PC-9 (cell line): ENCODE data around the gene UNC5B. TPM values are rescaled to one million over a fixed set of nuclear protein-coding genes. Genes with fewer than 3 reads are reported as not detected.

ENCODE experiments used
- BruUV-seq: library from RNA; stranded (reverse); fragments of 400-500 nt; replicated peaks from 2 replicates; lab custom pipeline; 2021; lab: Mats Ljungman, UMichigan
- CTCF ChIA-PET: fragments of 300-600 bp; sonication (Branson Sonifier 250); formaldehyde crosslinking; loops from one replicate; lab custom pipeline; 2022; ENCODE audit warnings: antibody characterized with exemption; lab: Charles Lee
- POLR2A ChIA-PET: fragments of 300-600 bp; sonication (Branson Sonifier 250); formaldehyde crosslinking; loops from one replicate; lab custom pipeline; 2022; ENCODE audit warnings: antibody characterized with exemption; ENCODE audit not compliant: unreplicated experiment; lab: Charles Lee
- DNase-seq, 2 experiments: peaks; one replicate each; pipeline versions ENCODE4 v3.0.0 to v3.0.0-alpha.2; 2015 to 2022; ENCODE audit warnings: mixed read lengths in 1 of 2
- H2AFZ ChIP-seq: fragments of 200-600 bp; sonication (generic); 2 replicates; pipeline ENCODE4 v1.8.1; 2017; ENCODE audit warnings: antibody characterized with exemption
- H3F3A ChIP-seq: fragments of 200-600 bp; sonication (generic); 2 replicates; pipeline ENCODE4 v1.8.1; 2017; ENCODE audit warnings: antibody characterized with exemption, mild to moderate bottlenecking, low read depth; ENCODE audit not compliant: insufficient read depth
- H3K27ac ChIP-seq: fragments of 200-600 bp; sonication (generic); 2 replicates; pipeline ENCODE4 v1.6.1; 2016; ENCODE audit warnings: mixed run types
- H3K27me3 ChIP-seq: fragments of 200-600 bp; sonication (generic); 2 replicates; pipeline ENCODE4 v1.6.1; 2016; ENCODE audit warnings: low read depth, mixed run types; ENCODE audit not compliant: insufficient read depth
- H3K36me3 ChIP-seq: fragments of 200-600 bp; sonication (generic); 2 replicates; pipeline ENCODE4 v1.6.1; 2016; ENCODE audit warnings: low read depth, mixed run types
- H3K4me1 ChIP-seq: fragments of 200-600 bp; sonication (generic); replicated peaks from 2 replicates; pipeline ENCODE4 v1.6.1; 2016; ENCODE audit warnings: mixed run types; ENCODE audit not compliant: insufficient read depth
- H3K4me2 ChIP-seq: fragments of 200-600 bp; sonication (generic); 2 replicates; pipeline ENCODE4 v1.6.1; 2017; ENCODE audit warnings: mixed run types
- H3K4me3 ChIP-seq: fragments of 200-600 bp; sonication (generic); 2 replicates; pipeline ENCODE4 v1.6.1; 2016; ENCODE audit warnings: mixed run types
- H3K79me2 ChIP-seq: fragments of 200-600 bp; sonication (generic); 2 replicates; pipeline ENCODE4 v1.6.1; 2017; ENCODE audit warnings: low read depth, mixed run types
- H3K9me2 ChIP-seq: fragments of 200-600 bp; sonication (generic); 2 replicates; pipeline ENCODE4 v1.8.1; 2017; ENCODE audit warnings: mild to moderate bottlenecking; ENCODE audit not compliant: insufficient read depth
- H3K9me3 ChIP-seq: fragments of 200-600 bp; sonication (generic); 2 replicates; pipeline ENCODE4 v1.8.1; 2016; ENCODE audit warnings: low read depth; ENCODE audit not compliant: insufficient read depth
- H4K20me1 ChIP-seq: fragments of 200-600 bp; sonication (generic); 2 replicates; pipeline ENCODE4 v1.8.1; 2017; ENCODE audit not compliant: insufficient read depth
- CTCF ChIP-seq: fragments of 200-600 bp; sonication (generic); conservative IDR thresholded peaks from 2 replicates; pipeline ENCODE4 v1.6.1; 2017; ENCODE audit warnings: mixed run types, antibody characterized with exemption, mild to moderate bottlenecking, moderate library complexity
- EZH2 ChIP-seq: fragments of 200-600 bp; sonication (generic); IDR thresholded peaks from 2 replicates; pipeline ENCODE4 v1.8.0; 2017; ENCODE audit warnings: antibody characterized with exemption, low read depth
- intact Hi-C: fragments of 100-400 bp; cut with micrococcal nuclease; formaldehyde crosslinking; loops from one replicate; pipeline ENCODE4 v1.10.0; 2022; ENCODE audit not compliant: unreplicated experiment
- total RNA-seq: library from RNA; stranded (reverse); gene quantifications from 2 replicates; pipeline ENCODE4 v1.2.3, GENCODE V29; 2021

Gene UNC5B
- total RNA-seq, 1 experiment from 2014 or later = 1.7 TPM

DNA sequence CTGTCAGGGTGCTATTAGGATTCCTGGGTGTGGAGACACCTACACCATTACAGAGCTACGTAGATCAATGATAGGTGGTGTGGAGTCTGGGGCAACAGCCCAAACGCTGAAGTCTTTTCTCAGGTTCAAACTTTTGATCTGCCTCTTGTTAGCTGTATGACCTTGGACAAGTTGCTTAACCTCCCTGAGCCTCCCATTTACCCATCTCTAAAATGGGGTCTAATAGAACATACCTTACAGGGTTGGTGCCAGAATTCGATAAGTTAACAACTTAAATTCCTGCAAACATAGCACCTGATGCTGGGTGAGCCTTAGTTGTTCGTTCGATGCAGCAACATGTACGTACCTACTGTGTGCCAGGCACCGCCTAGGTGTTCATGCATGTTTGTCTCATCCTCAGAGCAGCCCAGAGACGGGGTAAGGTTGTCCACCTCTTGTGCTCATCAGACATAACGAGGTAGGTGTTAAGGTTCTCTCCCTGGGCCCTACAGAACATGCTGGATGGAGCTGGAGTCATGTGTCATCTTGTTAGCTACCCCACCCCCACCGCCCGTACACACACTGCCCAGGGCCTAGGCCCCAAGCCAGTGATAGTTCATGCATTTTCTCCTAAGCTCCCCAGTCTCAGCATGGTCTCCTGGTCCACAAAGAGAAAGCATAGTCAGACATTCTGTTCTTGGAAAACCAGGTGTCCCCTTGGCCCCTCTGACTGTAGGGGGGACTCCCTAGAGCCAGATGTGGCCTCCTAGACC is 65.7 kb downstream of the UNC5B start:
- ChIA-PET POLR2A (no interaction called here), CTCF (no interaction called here)
- Histone ChIP-seq H3K4me2 (no peak overlapping the region), H3K9me2 (no peaks in the 10 kb centered on the region), H3K36me3 (no peaks in the 10 kb centered on the region), H3K27me3 (no peaks in the 10 kb centered on the region), H2AFZ (no peak overlapping the region), H3K9me3 (no peaks in the 10 kb centered on the region), H3K4me1 (no peaks in the 10 kb centered on the region), H3K79me2 (no peaks in the 10 kb centered on the region), H3F3A (no peaks in the 10 kb centered on the region), H3K27ac (no peak overlapping the region), H3K4me3 (no peak overlapping the region), H4K20me1 (no peaks in the 10 kb centered on the region)
- TF ChIP-seq EZH2 (no peak), CTCF (no peak)
- DNase-seq = no peak
- BruUV-seq = no TSS peak
- intact Hi-C loops = no loop called here

GRCh38 chr10:71278691-71279588 is 66.6 kb downstream of the UNC5B start:
- DNase-seq = no peak
- Histone ChIP-seq H3K9me3 (no peaks in the 10 kb centered on the region), H4K20me1 (no peaks in the 10 kb centered on the region), H3F3A (no peaks in the 10 kb centered on the region), H3K27me3 (no peaks in the 10 kb centered on the region), H2AFZ (no peak overlapping the region), H3K27ac (no peak overlapping the region), H3K4me3 (no peak overlapping the region), H3K4me2 (no peak overlapping the region), H3K4me1 (no peaks in the 10 kb centered on the region), H3K36me3 (no peaks in the 10 kb centered on the region), H3K79me2 (no peaks in the 10 kb centered on the region), H3K9me2 (no peaks in the 10 kb centered on the region)
- TF ChIP-seq EZH2 (no peak), CTCF (no peak)
- POLR2A ChIA-PET = no interaction called here
- intact Hi-C loops = no loop called here
- CTCF ChIA-PET = interaction anchor here (0.6 kb wide), 1 partner anchor 520 kb away, joined by 5 read pairs; no protein-coding TSS in a partner anchor
- no TSS peak for BruUV-seq

DNA sequence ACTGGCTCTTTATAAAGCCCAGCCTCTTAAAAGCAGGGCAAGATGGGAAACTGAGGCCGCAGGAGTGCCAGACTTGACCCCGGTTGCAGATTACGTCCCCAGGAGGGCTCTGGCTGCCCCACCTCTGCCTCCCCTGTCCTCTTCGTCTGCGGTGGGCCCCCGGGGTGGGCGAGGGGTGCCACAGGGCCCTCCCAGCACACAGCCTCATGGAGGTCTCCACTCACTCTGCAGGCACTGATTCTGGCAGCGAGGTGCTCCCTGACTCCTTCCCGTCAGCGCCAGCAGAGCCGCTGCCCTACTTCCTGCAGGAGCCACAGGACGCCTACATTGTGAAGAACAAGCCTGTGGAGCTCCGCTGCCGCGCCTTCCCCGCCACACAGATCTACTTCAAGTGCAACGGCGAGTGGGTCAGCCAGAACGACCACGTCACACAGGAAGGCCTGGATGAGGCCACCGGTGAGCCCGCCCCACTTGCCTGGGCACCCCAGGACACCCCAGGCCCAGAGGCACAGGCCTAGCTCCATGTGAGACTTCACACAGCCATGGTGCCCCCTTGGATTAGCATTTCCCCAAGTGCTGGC is 67.3 kb downstream of the UNC5B start:
- Histone ChIP-seq H2AFZ (no peak overlapping the region), H3F3A (no peaks in the 10 kb centered on the region), H3K9me2 (no peaks in the 10 kb centered on the region), H3K4me3 (no peak overlapping the region), H3K9me3 (no peaks in the 10 kb centered on the region), H4K20me1 (no peaks in the 10 kb centered on the region), H3K4me2 (no peak overlapping the region), H3K79me2 (no peaks in the 10 kb centered on the region), H3K36me3 (no peaks in the 10 kb centered on the region), H3K27me3 (no peaks in the 10 kb centered on the region), H3K27ac (no peak overlapping the region), H3K4me1 (no peaks in the 10 kb centered on the region)
- intact Hi-C loops = loop anchor here (10.0 kb wide), 1 partner anchor 725 kb away; no protein-coding TSS in a partner anchor
- TF ChIP-seq CTCF = no peak
- TF ChIP-seq EZH2 = no peak
- ChIA-PET POLR2A (no interaction called here), CTCF (interaction anchor here (0.6 kb wide), 1 partner anchor 520 kb away, joined by 5 read pairs; no protein-coding TSS in a partner anchor)
- DNase-seq = no peak
- no TSS peak for BruUV-seq
